ENCODE data around the gene SLPI. TPM values are rescaled to one million over a fixed set of nuclear protein-coding genes. Genes with fewer than 3 reads are reported as not detected.
A peak's percentile ranks its signal among the peaks of the same experiment; 100 is the strongest.

The SLPI gene
- total RNA-seq, 1 experiment from 2014 or later = 5.4 TPM

DNA sequence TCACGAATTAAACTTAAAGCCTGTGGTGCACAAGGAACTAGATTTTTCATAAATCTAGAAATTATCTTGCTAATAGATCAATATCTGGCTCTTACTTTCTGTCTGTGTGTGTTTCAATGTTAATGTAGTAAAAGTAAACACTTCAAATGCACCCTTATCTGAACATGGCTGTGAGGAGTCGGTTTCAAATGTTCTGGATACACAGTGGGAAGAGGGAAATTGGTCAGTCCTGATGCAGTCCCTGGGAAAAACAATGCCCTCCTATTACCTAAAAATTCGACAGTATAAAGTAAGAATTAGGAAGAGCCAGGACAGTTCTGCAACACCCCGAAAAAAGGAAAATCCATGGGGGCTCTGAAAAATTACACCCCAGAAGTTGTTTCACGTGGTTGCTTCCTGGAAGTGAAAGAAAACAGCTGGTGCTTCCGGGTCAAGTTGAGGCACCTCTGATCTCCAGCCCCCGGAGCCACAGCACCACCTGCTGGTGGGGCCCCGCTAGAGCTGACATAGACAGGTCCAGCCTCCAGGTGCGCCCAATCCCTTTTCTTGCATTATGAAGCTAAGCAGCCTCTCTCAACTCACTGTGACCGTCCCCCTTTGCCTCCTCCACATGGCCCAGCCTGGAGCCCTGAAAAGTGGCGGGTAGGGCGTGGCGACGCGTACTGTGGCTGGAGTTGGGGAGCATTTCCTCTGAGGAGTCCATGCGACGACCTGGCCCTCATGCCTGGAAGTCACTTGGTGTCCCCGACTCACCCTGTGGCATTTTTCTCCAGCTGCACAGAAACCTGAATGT is 24.9 kb downstream of the SLPI start:
- Histone ChIP-seq H3K9me2 (ENCODE audit: insufficient read depth) (no peaks in the 10 kb centered on the region), H3K4me3 (replicated peaks in 1 of 2; ENCODE audit: low read depth in 1 of 2, low read length in 2 of 2) (peak overlapping the region; percentile 20 to 35), H3K9ac (ENCODE audit: low read length) (peak overlapping the region; percentile 1; the same call in 1 of the 2 replicates), H3K27ac (ENCODE audit: low read depth, low read length) (no peak overlapping the region), H3K4me1 (ENCODE audit: control insufficient read depth in 1 of 2, insufficient read depth in 2 of 2, low read length in 2 of 2) (peaks cover 0 to 6% of the 10 kb centered on the region in 2 experiments; a peak in 2 of 4 replicates), H3K79me2 (ENCODE audit: insufficient read depth, low read length) (no peaks in the 10 kb centered on the region), H4K20me1 (ENCODE audit: insufficient read depth) (no peaks in the 10 kb centered on the region), H3K27me3 (ENCODE audit: insufficient read depth, low read length) (peaks cover 9% of the 10 kb centered on the region), H2AFZ (ENCODE audit: low read depth, low read length, poor library complexity, severe bottlenecking) (peak overlapping the region; percentile 83), H3K4me2 (ENCODE audit: low read length) (peak overlapping the region; percentile 57), H3K9me3 (ENCODE audit: control insufficient read depth in 1 of 2, insufficient read depth in 1 of 2, low read depth in 1 of 2, low read length in 2 of 2) (no peaks in the 10 kb centered on the region), H3K36me3 (ENCODE audit: control insufficient read depth in 1 of 2, insufficient read depth in 2 of 2, low read length in 2 of 2) (no peaks in the 10 kb centered on the region)
- ATAC-seq (peak; percentile 100), DNase-seq (ENCODE audit: low read depth, low spot score) (peak; percentile 60)
- ChIA-PET RAD21 (ENCODE audit: low non-redundant PET in 1 of 2, low total read pairs in 2 of 2, uncharacterized antibody in 2 of 2, unreplicated experiment in 2 of 2) (interaction anchor here (0.6 to 1.1 kb wide), 3 partner anchors 91 to 185 kb away, joined by 3 to 6 read pairs (median 4); no protein-coding TSS in a partner anchor), POLR2A (interaction anchor here (0.6 to 0.7 kb wide), 2 partner anchors 57 to 91 kb away, joined by 4 to 6 read pairs; no protein-coding TSS in a partner anchor), CTCF (interaction anchor here (0.6 to 2.3 kb wide), 27 partner anchors 8 to 544 kb away, joined by 3 to 28 read pairs (median 3); partner anchors contain the start of genes SEMG1 and SEMG2)
- BruUV-seq (replicated peaks) = TSS peak; percentile 69
- intact Hi-C loops (cut with micrococcal nuclease) = loop anchor here (1.0 to 10.0 kb wide), 3 partner anchors 92 to 218 kb away; no protein-coding TSS in a partner anchor
- TF ChIP-seq, protein P1, sequence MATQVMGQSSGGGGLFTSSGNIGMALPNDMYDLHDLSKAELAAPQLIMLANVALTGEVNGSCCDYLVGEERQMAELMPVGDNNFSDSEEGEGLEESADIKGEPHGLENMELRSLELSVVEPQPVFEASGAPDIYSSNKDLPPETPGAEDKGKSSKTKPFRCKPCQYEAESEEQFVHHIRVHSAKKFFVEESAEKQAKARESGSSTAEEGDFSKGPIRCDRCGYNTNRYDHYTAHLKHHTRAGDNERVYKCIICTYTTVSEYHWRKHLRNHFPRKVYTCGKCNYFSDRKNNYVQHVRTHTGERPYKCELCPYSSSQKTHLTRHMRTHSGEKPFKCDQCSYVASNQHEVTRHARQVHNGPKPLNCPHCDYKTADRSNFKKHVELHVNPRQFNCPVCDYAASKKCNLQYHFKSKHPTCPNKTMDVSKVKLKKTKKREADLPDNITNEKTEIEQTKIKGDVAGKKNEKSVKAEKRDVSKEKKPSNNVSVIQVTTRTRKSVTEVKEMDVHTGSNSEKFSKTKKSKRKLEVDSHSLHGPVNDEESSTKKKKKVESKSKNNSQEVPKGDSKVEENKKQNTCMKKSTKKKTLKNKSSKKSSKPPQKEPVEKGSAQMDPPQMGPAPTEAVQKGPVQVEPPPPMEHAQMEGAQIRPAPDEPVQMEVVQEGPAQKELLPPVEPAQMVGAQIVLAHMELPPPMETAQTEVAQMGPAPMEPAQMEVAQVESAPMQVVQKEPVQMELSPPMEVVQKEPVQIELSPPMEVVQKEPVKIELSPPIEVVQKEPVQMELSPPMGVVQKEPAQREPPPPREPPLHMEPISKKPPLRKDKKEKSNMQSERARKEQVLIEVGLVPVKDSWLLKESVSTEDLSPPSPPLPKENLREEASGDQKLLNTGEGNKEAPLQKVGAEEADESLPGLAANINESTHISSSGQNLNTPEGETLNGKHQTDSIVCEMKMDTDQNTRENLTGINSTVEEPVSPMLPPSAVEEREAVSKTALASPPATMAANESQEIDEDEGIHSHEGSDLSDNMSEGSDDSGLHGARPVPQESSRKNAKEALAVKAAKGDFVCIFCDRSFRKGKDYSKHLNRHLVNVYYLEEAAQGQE (IDR thresholded peaks at IDR 0.05; ENCODE audit: low read depth) = no peak
- TF ChIP-seq POLR2AphosphoS5 (IDR thresholded peaks at IDR 0.05; ENCODE audit: low read depth, low read length) (0 out of 2 replicates have a peak, but pooled peaks have one; percentile 41), ELF1 (IDR thresholded peaks at IDR 0.05; ENCODE audit: borderline replicate concordance, low read depth) (peak; percentile 57), CEBPB (IDR thresholded peaks at IDR 0.05; ENCODE audit: low read depth) (no peak), RAD21 (IDR thresholded peaks at IDR 0.05; ENCODE audit: low read depth) (peak; percentile 85), SRF (IDR thresholded peaks at IDR 0.05; ENCODE audit: low read depth) (no peak; the same call in 1 of the 2 replicates), ZFX (IDR thresholded peaks at IDR 0.05) (no peak), JUND (IDR thresholded peaks at IDR 0.05) (no peak), POLR2A (IDR thresholded peaks at IDR 0.05; ENCODE audit: borderline replicate concordance, extremely low read depth, insufficient read depth, insufficient read length) (no peak), YY1 (IDR thresholded peaks at IDR 0.05; ENCODE audit: extremely low read depth, insufficient replicate concordance, low read depth, low read length) (no peak), ZNF274 (IDR thresholded peaks at IDR 0.05; ENCODE audit: low read depth, low read length) (no peak), EGR1 (IDR thresholded peaks at IDR 0.05; ENCODE audit: low read depth) (no peak), EZH2 (IDR thresholded peaks at IDR 0.05) (no peak), TCF7L2 (IDR thresholded peaks at IDR 0.05; ENCODE audit: borderline replicate concordance, extremely low read depth, insufficient read depth, insufficient read length) (peak; percentile 53)
- TF ChIP-seq, protein P2, sequence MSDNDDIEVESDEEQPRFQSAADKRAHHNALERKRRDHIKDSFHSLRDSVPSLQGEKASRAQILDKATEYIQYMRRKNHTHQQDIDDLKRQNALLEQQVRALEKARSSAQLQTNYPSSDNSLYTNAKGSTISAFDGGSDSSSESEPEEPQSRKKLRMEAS (IDR thresholded peaks at IDR 0.05) = peak; percentile 66; the same call in 1 of the 2 replicates
- TF ChIP-seq, protein P3, sequence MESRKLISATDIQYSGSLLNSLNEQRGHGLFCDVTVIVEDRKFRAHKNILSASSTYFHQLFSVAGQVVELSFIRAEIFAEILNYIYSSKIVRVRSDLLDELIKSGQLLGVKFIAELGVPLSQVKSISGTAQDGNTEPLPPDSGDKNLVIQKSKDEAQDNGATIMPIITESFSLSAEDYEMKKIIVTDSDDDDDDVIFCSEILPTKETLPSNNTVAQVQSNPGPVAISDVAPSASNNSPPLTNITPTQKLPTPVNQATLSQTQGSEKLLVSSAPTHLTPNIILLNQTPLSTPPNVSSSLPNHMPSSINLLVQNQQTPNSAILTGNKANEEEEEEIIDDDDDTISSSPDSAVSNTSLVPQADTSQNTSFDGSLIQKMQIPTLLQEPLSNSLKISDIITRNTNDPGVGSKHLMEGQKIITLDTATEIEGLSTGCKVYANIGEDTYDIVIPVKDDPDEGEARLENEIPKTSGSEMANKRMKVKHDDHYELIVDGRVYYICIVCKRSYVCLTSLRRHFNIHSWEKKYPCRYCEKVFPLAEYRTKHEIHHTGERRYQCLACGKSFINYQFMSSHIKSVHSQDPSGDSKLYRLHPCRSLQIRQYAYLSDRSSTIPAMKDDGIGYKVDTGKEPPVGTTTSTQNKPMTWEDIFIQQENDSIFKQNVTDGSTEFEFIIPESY (IDR thresholded peaks at IDR 0.05; ENCODE audit: extremely low read depth, insufficient replicate concordance, low read length) = no peak
- TF ChIP-seq, protein P4, sequence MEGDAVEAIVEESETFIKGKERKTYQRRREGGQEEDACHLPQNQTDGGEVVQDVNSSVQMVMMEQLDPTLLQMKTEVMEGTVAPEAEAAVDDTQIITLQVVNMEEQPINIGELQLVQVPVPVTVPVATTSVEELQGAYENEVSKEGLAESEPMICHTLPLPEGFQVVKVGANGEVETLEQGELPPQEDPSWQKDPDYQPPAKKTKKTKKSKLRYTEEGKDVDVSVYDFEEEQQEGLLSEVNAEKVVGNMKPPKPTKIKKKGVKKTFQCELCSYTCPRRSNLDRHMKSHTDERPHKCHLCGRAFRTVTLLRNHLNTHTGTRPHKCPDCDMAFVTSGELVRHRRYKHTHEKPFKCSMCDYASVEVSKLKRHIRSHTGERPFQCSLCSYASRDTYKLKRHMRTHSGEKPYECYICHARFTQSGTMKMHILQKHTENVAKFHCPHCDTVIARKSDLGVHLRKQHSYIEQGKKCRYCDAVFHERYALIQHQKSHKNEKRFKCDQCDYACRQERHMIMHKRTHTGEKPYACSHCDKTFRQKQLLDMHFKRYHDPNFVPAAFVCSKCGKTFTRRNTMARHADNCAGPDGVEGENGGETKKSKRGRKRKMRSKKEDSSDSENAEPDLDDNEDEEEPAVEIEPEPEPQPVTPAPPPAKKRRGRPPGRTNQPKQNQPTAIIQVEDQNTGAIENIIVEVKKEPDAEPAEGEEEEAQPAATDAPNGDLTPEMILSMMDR (IDR thresholded peaks at IDR 0.05 in 2 of 3, conservative IDR thresholded peaks at IDR 0.05 in 1 of 3; ENCODE audit: borderline replicate concordance in 1 of 3, insufficient read depth in 1 of 3, low read depth in 2 of 3, low read length in 2 of 3) = peak; percentile 85 to 98 (median 97)

Measured in HCT116 (cell line).